ENCODE measurements around the gene SVBP.

The SVBP gene

DNA sequence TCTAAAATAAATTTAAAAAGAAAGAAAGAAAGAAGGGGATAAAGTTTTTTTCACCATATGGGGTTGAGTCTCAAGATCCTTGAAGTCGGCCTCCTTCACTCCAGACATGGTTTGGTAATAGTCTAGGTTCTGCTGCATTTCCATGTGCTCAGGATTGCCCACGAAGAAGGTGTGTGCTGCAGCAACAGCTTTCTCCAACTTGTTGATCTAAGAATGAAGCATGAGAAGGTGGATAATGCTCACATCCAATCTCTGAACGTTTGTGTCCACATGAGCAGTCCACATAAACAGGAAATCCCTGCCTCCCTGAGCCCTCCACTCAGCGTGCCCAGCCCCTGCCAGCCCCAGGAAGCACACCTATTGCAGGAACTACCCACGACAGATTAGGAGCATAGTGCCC is 54.9 kb downstream of the SVBP start:
- no peak overlapping the region for H3K9ac ChIP-seq

DNA sequence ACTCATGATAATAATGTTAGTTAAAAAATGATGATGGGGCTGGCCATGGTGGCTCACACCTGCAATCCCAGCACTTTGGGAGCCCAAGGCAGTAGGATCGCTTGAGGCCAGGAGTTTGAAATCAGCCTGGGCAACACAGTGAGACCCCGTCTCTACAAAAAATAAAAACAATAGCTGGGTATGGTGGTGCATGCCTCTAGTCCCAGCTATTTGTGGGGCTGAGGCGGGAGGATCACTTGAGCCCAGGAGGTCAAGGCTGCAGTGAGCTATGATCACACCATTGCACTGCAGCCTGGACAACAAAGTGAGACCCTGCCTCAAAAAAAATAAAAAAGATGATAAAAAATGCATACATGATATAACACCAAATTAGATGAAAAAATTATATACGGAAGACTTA is 55.6 kb downstream of the SVBP start:
- Histone ChIP-seq H3K4me2 (ENCODE audit: low read length) (no peak overlapping the region), H3K27ac (no peak overlapping the region), H3K36me3 (ENCODE audit: control insufficient read depth, insufficient read depth, low read length) (no peaks in the 10 kb centered on the region), H3K9me3 (ENCODE audit: control insufficient read depth, low read length) (no peaks in the 10 kb centered on the region), H3K4me1 (peaks cover 5% of the 10 kb centered on the region), H3K4me3 (ENCODE audit: low read depth, low read length) (no peak overlapping the region), H3K9ac (no peak overlapping the region), H3K79me2 (no peaks in the 10 kb centered on the region), H2AFZ (no peak overlapping the region), H3K27me3 (ENCODE audit: control insufficient read depth, insufficient read depth, low read length) (no peaks in the 10 kb centered on the region)
- TF ChIP-seq, protein P1, sequence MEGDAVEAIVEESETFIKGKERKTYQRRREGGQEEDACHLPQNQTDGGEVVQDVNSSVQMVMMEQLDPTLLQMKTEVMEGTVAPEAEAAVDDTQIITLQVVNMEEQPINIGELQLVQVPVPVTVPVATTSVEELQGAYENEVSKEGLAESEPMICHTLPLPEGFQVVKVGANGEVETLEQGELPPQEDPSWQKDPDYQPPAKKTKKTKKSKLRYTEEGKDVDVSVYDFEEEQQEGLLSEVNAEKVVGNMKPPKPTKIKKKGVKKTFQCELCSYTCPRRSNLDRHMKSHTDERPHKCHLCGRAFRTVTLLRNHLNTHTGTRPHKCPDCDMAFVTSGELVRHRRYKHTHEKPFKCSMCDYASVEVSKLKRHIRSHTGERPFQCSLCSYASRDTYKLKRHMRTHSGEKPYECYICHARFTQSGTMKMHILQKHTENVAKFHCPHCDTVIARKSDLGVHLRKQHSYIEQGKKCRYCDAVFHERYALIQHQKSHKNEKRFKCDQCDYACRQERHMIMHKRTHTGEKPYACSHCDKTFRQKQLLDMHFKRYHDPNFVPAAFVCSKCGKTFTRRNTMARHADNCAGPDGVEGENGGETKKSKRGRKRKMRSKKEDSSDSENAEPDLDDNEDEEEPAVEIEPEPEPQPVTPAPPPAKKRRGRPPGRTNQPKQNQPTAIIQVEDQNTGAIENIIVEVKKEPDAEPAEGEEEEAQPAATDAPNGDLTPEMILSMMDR (IDR thresholded peaks at IDR 0.05) = no peak

More for the DNA sequence above, 54.9 kb downstream of the SVBP start:
- Histone ChIP-seq H3K4me3 (ENCODE audit: low read depth, low read length) (no peak overlapping the region), H3K9me3 (ENCODE audit: control insufficient read depth, low read length) (no peaks in the 10 kb centered on the region), H3K79me2 (no peaks in the 10 kb centered on the region), H3K27me3 (ENCODE audit: control insufficient read depth, insufficient read depth, low read length) (no peaks in the 10 kb centered on the region), H2AFZ (no peak overlapping the region), H3K4me2 (ENCODE audit: low read length) (no peak overlapping the region), H3K4me1 (peaks cover 5% of the 10 kb centered on the region), H3K27ac (no peak overlapping the region), H3K36me3 (ENCODE audit: control insufficient read depth, insufficient read depth, low read length) (no peaks in the 10 kb centered on the region)
- TF ChIP-seq, protein P1 (IDR thresholded peaks at IDR 0.05) = no peak

DNA sequence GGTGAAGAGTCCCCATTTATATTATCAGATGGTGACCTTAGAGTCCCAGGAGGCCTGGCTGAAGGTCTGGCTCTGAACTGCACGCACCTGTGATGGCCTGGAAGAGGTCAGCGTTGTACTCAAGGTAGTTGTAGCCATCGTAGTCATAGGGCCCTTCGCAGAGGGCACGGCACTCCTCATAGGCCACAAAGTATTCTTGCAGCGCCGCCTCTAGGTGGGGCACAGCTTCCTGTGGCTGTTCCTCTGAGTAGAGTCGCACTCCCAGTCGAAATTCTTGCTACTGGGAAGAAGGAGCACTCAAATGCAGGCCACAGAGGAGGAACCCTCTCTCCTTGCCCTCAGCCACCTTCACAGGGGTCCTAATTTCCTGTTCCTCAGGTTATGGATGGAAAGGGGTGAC is 58.1 kb downstream of the SVBP start:
- Histone ChIP-seq H3K27me3 (ENCODE audit: control insufficient read depth, insufficient read depth, low read length) (no peaks in the 10 kb centered on the region), H3K9me3 (ENCODE audit: control insufficient read depth, low read length) (no peaks in the 10 kb centered on the region), H3K79me2 (no peaks in the 10 kb centered on the region), H3K9ac (no peak overlapping the region), H3K36me3 (ENCODE audit: control insufficient read depth, insufficient read depth, low read length) (no peaks in the 10 kb centered on the region), H2AFZ (no peak overlapping the region), H3K4me1 (no peaks in the 10 kb centered on the region), H3K4me3 (ENCODE audit: low read depth, low read length) (no peak overlapping the region), H3K4me2 (ENCODE audit: low read length) (no peak overlapping the region), H3K27ac (no peak overlapping the region)
- TF ChIP-seq, protein P1 (IDR thresholded peaks at IDR 0.05) = no peak

DNA sequence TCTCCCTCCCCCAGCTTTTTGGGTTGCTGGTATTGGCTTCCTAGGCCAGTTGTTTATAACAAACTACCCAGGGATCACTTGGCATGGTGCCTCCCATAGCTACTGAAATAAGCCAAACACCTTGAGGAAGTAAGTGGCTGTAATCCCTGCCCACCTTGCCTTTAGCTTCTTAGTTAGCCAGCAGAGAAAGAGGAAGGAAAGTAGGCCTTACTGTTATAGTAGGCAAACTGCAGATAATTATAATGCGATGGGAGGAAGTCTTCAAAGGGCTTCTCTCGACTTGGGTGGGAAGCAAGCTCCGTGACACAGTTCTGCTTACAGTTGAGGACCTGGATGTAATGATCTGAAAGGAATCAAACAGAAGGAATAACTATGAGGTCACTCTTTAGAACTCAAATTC is 58.6 kb downstream of the SVBP start:
- Histone ChIP-seq H3K9me3 (ENCODE audit: control insufficient read depth, low read length) (no peaks in the 10 kb centered on the region), H3K36me3 (ENCODE audit: control insufficient read depth, insufficient read depth, low read length) (no peaks in the 10 kb centered on the region), H2AFZ (no peak overlapping the region), H3K27me3 (ENCODE audit: control insufficient read depth, insufficient read depth, low read length) (no peaks in the 10 kb centered on the region), H3K27ac (no peak overlapping the region), H3K4me2 (ENCODE audit: low read length) (no peak overlapping the region), H3K9ac (no peak overlapping the region), H3K4me3 (ENCODE audit: low read depth, low read length) (no peak overlapping the region), H3K4me1 (no peaks in the 10 kb centered on the region), H3K79me2 (no peaks in the 10 kb centered on the region)
- TF ChIP-seq, protein P1 (IDR thresholded peaks at IDR 0.05) = no peak

DNA sequence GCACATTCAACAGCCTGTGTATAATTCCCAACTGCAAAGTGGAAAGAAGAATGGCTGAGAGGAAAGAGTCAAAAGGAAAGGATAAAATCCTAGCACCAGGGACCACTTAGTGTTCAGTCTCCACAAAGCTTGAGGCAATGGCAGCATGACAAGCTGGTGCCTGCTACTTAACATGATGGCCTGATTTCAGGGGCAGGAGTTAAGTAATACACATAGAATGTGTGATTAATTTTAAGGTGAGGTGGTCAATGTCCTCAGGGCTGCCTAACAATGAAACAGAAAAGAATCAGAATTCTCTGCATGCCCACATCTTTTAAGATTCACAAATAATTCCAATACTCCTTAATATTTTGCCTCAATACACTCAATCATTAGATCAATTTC is 59.3 kb downstream of the SVBP start:
- Histone ChIP-seq H3K4me1 (no peaks in the 10 kb centered on the region), H3K36me3 (ENCODE audit: control insufficient read depth, insufficient read depth, low read length) (no peaks in the 10 kb centered on the region), H3K9ac (no peak overlapping the region), H2AFZ (no peak overlapping the region), H3K79me2 (no peaks in the 10 kb centered on the region), H3K27ac (no peak overlapping the region), H3K27me3 (ENCODE audit: control insufficient read depth, insufficient read depth, low read length) (no peaks in the 10 kb centered on the region), H3K9me3 (ENCODE audit: control insufficient read depth, low read length) (no peaks in the 10 kb centered on the region), H3K4me2 (ENCODE audit: low read length) (no peak overlapping the region), H3K4me3 (ENCODE audit: low read depth, low read length) (no peak overlapping the region)
- TF ChIP-seq, protein P1 (IDR thresholded peaks at IDR 0.05) = no peak

All from parathyroid adenoma (tissue), 2 donors.